GM19035 (cell line): ENCODE data around the gene MRPL37.
"Not testable (repeated sequence)": the region's sequence is repeated elsewhere in the genome, so short reads cannot be mapped to it uniquely, and the experiment has no call there.

Experiments
- ATAC-seq: cut with Tn5 transposase; IDR thresholded peaks from one replicate; pipeline ENCODE4 v1.9.1; 2021; ENCODE audit not compliant: unreplicated experiment

Gene MRPL37

DNA sequence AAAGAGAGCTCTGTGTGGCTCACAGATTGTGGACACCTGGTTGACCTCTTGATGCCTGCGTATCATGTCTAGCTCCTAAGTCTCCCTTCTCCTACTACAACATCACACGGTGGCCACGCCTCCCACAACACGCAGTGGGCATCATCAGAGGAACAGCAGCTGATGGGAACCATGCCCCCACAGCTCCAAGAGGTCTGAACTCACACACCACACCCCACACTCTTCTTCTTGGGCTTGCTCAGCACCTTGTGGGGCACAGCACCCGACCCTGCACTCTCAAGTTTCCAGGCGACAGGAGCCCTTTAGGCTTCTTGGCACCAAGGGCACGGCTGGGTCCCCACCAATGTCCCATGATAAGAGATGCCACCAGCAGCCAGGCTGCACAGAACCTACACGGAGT, 28.4 kb upstream of the MRPL37 start:
- ATAC-seq, result no peak

DNA sequence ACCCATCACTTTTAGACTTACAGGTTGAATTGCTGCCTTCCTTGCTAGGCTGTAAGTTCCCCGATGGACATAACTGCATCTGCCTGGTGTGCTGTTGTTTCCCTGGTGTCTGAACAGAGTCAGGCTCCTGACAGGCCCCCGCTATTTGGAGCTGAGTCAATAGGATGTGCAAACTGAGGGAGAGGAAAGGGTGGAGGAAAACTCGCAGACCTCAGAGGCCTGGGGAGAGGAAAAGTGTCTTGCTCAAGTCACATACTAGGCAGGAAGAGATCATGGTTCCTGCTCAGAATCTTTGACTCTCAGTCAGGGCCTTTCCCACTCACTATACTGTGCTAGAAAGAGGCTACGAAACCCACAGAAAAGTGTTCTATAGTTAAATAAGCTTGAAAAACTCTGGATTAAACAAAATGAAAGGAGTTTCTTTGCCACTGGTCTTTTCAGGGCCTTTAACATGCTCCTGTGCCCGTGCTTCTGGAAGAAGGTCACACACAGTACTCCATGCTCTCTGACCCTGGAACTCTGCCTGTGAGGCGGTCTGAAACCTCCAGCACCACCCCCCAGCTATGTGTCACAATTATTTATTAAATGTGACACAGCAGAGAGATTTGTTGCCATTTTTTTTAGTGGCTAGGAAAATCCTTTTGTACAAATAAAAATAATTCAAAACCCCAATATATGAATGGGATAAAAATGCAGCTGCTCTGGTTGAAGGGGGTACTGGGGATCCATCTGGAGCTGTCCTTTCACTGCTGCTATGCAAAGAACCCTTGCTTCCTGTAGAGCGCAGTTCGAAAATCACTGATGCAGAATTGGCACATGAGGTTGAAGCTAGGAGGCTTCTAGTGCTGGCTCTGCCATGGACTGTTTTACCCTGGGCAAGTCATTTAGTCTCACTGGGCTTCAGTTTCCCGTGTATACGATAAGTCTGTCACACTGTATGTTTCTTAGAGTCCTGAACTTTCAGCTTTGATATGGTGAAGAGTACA, 27.1 kb upstream of the MRPL37 start:
- no peak for ATAC-seq

DNA sequence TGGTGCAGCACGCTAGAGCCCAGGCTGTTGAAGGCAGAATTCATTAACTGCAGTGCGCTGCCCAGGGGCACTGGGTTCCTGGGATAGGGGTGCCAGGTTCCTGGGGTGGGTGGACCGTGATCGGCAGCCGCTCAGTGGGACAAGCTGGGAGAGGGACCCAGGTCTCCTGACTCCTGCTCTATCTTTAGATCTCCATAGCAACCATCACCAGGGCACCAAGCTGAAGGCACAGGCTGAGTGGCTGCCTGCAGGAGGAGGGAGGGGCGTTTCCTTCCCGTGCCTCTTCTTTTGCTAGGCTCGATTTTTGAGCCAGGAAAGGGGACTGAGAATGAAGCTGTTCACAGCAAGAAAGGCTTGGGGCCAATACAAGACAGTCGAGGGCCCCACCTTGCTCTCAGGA, 26.3 kb upstream of the MRPL37 start:
- no peak for ATAC-seq

DNA sequence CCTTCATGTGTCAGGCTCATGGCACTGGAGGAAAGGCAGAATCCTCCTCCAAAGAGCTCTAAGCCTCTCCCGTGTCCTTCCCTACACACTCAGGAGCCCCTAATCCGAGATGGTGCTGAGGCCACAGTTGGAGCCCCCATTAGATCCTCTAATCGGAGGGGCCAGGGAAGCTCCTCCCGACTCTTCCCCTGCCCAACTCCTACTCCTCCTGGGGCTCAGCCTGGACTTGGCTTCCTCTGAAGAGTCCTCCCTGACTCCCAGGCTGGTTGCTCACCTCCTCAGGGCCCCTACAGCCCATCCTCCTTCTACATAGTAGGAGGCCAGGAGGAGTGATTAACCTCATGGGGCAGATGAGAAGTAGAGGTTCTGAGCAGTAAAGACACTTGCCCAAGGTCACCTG, 25.9 kb upstream of the MRPL37 start:
- no peak for ATAC-seq

DNA sequence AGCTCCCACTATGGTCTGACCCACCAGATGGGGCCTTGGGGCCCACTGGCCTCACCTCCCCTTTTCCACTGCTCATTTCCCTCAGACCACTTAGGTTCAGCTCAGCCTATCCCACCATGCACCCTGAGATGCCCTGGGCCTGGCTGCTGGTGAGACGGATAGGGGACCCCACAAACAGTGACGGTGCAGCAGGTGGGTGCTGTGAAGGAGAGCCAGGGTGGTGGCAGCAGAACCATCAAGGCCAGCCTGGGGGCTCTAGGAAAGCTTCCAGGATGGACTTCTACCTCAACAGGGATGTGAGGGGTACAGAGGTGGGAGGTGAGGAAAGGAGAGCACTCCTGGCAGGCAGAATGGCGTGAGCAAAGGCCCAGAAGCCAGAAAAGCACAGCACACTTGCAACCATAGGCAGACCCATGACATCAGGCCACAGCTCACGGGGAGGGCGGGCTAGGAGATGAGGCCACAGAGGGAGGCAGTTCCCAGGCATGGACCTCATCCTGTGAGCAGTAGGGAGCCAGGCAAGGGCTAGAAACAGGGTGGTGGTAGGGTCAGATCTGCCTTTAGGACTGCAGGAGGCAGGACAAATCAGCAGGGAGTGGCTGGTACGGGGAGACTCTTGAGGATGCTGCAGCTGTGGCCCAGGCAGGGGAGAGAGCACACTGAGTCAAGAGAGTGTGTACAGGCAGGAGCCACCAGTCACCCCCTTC, 23.2 kb upstream of the MRPL37 start:
- ATAC-seq, result no peak

DNA sequence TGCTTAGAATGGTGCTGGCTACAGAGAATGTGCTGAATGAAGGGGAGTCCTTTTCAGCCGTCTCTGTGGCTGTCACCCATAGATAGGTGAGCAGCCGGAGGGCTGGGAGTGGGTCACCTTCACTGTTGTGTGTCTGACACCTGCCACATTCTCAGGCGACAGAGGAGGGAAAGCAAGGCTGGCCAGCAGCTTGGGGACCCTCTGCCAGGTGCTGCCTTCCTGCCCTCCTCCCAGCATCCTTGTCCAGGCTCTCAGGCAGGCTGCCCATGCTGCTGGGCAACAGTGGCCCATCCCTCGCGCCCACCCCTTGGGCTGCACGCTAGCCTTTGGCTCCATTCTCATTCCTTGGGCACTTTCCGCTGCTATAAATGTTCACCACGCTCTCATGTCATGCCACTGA, 22.2 kb upstream of the MRPL37 start:
- ATAC-seq, result no peak

DNA sequence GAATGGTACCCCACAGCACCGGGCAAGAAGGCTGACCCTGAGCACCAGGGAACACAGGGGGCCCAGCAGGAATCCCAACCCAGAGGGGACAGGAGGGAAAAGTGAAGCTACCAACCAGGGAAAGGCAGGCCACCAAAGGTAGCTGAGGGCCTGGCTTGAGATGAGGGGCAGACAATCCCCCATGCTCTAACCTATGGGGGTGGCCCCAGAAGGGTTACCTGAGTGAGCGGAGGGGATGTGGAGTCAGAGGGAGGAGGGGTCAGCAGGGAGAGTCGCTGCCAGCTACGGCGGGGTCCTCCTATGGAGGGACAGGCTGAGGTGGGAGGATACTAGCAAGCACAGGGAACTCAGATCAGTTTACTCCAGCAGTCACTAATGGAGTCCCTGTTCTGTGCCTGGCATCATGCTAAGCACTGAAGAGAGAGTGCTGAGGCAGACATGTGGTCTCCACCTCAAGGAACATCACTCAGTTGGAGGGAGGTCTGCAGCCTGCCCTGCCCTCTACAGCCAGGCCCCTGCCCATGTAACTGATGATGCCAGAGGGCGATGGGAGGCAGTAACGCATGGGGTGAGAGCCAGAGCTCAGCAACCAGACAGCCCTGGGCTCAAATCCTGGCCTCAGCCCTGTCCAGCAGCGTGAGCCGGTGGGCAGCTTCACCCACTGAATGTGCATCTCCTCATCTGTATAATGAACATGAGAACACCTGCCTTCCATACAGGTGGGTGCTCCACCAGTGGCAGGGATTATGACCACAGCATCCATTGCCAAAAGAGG, 21.5 kb upstream of the MRPL37 start:
- ATAC-seq, result no peak

DNA sequence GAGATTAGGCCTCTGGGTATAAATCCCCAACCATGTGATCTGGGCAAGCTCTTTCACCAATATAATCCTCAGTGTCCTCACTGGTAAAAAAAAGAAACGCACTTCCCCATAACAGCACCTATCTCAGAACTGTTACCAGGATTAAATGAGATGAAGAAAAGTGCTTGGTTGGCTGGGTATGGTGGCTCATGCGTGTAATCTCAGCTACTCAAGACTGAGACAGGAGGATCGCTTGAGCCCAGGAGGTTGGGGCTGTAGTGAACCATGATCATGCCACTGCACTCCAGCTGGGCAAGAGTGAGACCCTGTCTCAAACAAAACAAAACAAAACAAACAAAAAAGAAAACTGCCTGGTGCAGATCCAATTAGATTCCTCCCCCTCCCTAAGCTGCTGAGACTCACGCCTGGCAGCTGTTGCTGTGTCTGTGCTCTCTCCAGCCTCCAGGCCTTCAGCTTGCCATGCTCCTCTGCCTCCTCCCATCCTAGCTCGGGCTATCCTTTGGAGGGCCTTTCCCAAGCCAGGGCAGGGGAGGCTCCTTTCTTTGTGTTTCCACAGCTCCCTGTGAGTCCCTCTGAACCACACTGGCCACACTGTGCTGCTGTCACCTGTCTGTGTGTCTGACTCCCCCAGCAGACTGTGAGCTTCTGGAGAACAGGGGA, 19.1 kb upstream of the MRPL37 start:
- no peak for ATAC-seq

DNA sequence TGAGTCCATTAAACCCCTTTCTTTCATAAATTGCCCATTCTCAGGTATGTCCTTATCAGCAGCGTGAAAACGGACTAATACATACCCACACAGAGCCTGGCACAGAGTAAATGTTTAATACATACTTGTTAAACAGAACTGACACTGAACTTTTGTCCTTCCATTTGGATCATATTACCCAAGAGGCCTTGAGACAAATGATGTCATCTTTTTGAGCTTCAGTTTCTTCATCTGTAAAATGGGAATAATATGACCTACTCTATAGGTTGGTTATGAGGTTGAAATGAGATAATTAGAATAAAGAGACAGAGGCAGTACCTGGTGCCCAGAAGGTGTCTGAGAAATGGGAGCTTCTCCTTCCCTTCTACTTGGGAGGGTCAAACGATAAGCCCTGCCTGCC, 13.9 kb upstream of the MRPL37 start:
- no peak for ATAC-seq

DNA sequence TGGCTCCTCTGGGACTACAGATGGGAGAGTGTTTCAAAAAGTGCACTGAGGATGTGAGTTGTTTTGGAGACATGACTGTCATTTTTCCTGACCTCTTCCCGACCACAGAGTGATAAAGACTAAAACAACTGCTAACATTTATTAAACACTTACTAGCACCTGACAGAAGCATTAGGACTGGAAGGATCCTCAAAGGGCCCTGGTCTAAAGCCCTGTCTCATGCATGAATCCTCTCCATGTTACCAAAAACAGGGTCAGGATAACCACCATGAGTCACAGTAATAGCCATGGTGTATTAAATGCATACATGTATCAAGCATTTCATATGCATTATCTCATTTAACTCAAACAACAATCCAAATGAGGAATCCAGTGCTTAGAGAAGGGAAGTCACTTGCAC, 11.7 kb upstream of the MRPL37 start:
- ATAC-seq, result no peak

DNA sequence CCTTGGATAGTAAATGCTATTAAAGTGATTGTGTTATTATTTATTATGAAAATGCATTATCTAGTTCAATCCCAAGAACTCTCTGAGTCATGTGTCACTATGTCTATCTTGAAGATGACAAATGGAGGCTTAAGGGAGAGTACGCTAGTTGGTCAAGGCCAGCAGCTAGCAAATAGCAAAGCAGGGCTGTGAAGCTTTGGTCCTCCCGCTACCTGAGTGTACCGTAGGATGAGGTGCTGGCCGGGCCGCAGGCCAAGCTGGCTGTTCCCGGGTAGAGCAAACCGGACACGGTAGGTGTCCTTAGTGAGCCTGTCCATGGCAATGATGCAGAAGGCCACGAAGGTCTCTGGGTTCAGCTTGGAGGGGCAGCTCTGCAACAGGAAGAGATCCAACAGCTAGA, 9.4 kb upstream of the MRPL37 start:
- ATAC-seq, result no peak

DNA sequence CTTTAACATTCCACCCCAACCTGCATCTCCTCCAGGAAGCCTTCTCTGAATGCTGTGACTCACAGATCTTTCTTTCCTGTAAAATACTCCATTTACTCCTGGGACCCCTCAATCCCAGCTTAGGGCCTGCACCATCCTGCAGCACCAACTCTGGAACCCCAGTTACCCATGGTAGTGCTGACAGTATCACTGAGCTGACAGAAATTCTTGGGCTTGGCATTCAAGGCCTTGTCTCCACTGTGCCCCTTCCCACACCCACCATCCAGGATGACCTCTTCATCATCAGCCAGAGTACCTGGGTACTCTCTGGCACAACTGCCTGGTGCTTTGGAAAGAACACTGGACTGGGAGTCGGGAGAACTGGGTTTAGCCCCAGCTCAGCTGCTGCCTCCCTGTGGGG, 8.4 kb upstream of the MRPL37 start:
- no peak for ATAC-seq

DNA sequence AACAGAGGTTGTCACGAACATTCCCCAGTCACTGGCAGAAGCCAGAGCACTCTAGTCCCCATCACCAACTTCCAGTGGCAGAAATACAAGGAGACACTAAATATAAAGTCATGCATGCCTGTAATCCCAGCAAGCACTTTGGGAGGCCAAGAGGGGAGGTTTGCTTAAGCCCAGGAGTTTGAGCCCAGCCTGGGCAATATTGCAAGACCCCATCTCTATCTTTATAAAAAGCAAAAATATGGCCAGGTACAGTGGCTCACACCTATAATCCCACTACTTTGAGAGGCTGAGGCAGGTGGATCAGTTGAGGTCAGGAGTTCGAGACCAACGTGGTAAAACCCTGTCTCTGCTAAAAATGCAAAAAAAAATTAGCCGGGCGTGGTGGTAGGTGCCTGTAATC, 6.5 kb upstream of the MRPL37 start:
- ATAC-seq, result no peak

DNA sequence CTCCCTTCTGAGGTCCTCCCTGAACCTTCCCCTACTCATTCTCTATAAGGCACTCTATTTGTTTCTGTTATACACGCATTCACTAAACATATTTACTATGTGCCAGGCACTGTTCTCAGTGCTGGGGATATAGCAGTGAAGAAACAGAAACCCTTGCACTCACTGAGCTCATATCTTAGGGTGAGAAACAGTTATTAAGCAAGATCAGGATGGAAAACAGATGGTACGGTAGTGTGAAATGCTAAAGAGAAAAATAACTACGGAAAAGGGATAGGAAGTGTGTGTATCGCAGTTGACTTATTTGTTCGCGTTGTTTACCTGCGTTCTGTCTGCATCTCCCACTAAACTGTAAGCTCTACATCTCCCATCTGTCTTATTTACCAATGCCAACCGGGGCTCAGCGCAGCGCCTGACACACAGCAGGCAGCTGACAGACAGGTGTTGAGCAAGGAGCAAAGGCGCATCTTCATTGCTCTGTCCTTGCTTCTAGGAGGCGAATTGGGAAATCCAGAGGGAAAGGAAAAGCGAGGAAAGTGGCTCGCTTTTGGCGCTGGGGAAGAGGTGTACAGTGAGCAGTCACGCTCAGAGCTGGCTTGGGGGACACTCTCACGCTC, 709 bp upstream of the MRPL37 start:
- ATAC-seq, result no peak

DNA sequence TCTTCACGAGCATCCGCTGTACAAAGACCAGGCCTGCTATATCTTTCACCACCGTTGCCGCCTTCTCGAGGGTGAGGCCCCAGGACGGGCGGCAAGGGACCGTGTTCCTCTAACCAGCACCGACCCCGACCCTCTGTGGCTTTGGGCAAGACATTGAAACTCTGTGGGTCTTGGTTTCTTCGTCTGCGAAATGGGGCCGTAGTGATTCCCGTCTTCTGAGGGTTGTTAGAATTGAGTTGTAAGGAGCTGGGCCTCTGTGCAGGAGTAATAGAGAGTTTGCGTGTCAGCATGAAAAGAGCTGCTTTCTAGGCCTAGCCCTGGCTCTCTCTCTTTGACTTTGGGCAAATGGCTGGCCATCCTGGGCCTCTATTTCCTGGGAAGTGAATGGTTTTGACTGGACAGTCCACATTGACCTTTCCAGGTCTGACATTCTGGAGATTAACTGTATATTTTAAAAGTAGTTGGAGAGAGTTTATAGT, 591 bp downstream of the MRPL37 start:
- peak; percentile 10 for ATAC-seq

DNA sequence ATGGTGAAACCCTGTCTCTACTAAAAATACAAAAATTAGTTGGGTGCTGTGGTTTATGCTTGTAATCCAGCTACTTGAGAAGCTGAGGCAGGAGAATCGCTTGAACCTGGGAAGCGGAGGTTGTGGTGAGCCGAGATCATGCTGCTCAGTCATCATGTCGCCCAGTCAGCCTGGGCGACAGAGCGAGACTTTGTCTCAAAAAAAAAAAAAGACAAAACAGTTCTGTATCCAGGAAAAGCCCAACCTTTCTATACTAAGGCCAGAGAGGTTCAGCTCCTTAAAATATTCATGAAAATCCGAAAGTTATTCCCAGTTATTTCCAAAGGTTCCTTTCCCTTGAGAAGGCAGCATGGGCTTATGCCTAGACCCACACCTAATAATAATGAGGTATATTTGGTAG, 4.2 kb downstream of the MRPL37 start:
- ATAC-seq, result no peak

DNA sequence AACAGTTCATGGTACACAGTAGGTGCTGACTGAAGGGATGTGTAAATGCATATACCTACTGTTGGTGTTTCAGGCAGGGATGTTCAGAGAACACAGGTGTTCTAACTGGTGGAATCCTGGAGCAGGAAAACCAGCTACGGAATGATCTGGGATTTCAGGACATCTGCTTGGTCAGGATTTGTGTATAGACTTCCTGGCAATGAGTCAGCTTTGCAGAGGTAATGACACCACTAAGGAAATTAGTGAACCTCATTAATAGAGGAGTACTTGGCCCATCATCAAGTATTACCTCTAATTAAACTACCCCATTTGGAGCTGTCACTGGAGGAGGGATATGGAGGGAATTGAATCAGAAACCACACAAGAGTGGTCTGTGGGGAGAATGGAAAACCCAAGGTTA, 7.3 kb downstream of the MRPL37 start:
- ATAC-seq, result no peak

DNA sequence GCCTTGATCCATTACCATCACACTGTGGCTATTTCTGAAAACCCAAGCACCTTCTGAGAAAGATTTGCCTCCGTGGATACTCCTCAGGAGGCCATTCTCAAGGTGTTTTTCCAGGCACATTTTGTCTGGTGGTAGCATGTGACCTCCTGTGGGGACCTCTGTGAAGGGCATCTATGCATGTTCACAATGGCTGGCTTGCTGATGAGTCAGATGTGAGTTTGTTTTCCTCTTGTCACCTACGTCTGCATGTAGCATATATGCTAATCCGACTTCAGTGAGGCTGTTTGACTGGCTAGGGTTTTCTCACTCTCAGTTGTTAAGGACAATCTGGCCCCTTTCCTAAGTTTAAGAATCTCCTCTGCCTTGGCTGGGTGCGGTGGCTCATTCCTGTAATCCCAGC, 7.9 kb downstream of the MRPL37 start:
- not testable (repeated sequence) for ATAC-seq

DNA sequence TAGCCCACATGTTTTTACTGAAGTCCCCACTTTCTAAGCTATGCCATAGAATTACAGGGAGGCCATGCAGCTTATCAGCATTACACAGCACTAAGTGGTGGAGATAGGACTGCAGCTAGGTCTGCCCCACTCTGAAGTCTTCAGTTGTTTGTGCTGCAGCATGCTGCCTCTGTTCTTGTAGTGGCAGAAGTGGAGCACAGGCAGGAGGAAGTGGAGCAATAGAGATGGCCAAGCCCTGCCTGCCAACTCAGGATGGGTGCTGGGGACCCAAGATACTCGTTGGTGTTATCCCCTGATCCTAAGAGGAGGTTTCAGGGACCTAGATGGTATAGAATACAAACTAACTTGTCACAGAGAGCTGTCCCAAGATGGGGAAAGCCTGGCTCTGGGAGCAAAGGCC, 12.9 kb downstream of the MRPL37 start:
- ATAC-seq, result no peak

DNA sequence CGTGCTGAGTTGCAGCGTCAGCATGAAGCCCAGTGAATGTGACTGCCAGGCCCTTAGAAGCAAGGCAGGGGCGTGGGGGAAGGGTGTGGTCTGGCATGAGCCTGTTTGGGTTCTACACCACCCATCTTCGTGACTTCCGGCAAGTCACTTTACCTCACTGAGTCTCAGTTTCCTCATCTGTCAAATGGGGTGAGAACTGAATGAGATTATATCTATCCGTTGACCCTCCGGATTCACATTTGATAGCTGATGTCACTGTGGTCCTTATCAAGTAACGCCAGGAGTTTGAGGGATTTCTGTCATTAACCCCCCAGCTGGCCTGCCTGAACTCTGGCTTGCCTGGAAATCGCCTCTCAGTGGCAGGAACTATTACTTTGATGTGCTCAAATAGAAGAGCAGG, 15.6 kb downstream of the MRPL37 start:
- no peak for ATAC-seq
